ENCODE data around the gene TMC4. TPM values are rescaled to one million over a fixed set of nuclear protein-coding genes. Genes with fewer than 3 reads are reported as not detected.

Gene TMC4
- total RNA-seq, 3 donors from 2014 or later: 107 to 276 (median 178) TPM

GRCh38 chr19:54190503-54191010 lies 17.6 kb upstream of the TMC4 start:
- Histone ChIP-seq H3K4me3 (peak overlapping the region; percentile 45), H3K36me3 (ENCODE audit: low read depth) (peaks cover 23% of the 10 kb centered on the region), H3K9me3 (no peaks in the 10 kb centered on the region), H3K4me1 (ENCODE audit: low read depth) (peaks cover 29% of the 10 kb centered on the region)
- intact Hi-C loops (cut with DNase I, micrococcal nuclease): no loop called here
- DNase-seq (peak; percentile 100), ATAC-seq (peak; percentile 70)
- no peak for TF ChIP-seq CTCF (IDR thresholded peaks at IDR 0.05)

GRCh38 chr19:54189735-54190502 lies 17.0 kb upstream of the TMC4 start:
- ATAC-seq (peak; percentile 69), DNase-seq (peak; percentile 100)
- no peaks in the 10 kb centered on the region for H3K9me3 ChIP-seq
- peaks cover 29% of the 10 kb centered on the region for H3K4me1 ChIP-seq (ENCODE audit: low read depth)
- intact Hi-C loops (cut with DNase I, micrococcal nuclease): no loop called here
- no peak for TF ChIP-seq CTCF (IDR thresholded peaks at IDR 0.05)
- H3K4me3 ChIP-seq: peak overlapping the region; percentile 45
- peaks cover 23% of the 10 kb centered on the region for H3K36me3 ChIP-seq (ENCODE audit: low read depth)

- ATAC-seq (peak; percentile 7), DNase-seq (no peak)
- intact Hi-C loops (cut with DNase I, micrococcal nuclease): no loop called here
- H3K4me3 ChIP-seq: peak within 1 kb of the TSS; percentile 45
- no peak for TF ChIP-seq CTCF (IDR thresholded peaks at IDR 0.05)
- no peaks in the 10 kb centered on the region for H3K9me3 ChIP-seq
- peaks cover 23% of the 10 kb centered on the region for H3K36me3 ChIP-seq (ENCODE audit: low read depth)
- H3K4me1 ChIP-seq (ENCODE audit: low read depth): peaks cover 29% of the 10 kb centered on the region
Observed at GRCh38 chr19:54189145-54189734, 16.3 kb upstream of the TMC4 start, which contains the start of gene MBOAT7. Gene MBOAT7 (minus strand): TSS chr19:54189580. CDS start chr19:54188508, 1,072 bp downstream.

- no peaks in the 10 kb centered on the region for H3K9me3 ChIP-seq
- peaks cover 29% of the 10 kb centered on the region for H3K4me1 ChIP-seq (ENCODE audit: low read depth)
- intact Hi-C loops (cut with DNase I, micrococcal nuclease): no loop called here
- ATAC-seq: no peak
- TF ChIP-seq CTCF (IDR thresholded peaks at IDR 0.05): no peak
- peaks cover 17% of the 10 kb centered on the region for H3K36me3 ChIP-seq (ENCODE audit: low read depth)
- H3K4me3 ChIP-seq: peak overlapping the region; percentile 45
- peak; percentile 55 to 65 (median 64) for DNase-seq
Observed at GRCh38 chr19:54188215-54188871, 15.4 kb upstream of the TMC4 start.

GRCh38 chr19:54186934-54187381 lies 14.0 kb upstream of the TMC4 start:
- no peak for TF ChIP-seq CTCF (IDR thresholded peaks at IDR 0.05)
- no peak overlapping the region for H3K4me3 ChIP-seq
- peaks cover 27% of the 10 kb centered on the region for H3K4me1 ChIP-seq (ENCODE audit: low read depth)
- H3K9me3 ChIP-seq: no peaks in the 10 kb centered on the region
- H3K36me3 ChIP-seq (ENCODE audit: low read depth): peaks cover 15% of the 10 kb centered on the region
- DNase-seq (peak; percentile 90 to 91 (median 90)), ATAC-seq (peak; percentile 3)
- intact Hi-C loops (cut with DNase I, micrococcal nuclease): no loop called here
